HG02852 (cell line): ENCODE results near the gene PRAME.
"Not testable (repeated sequence)": the region's sequence is repeated elsewhere in the genome, so short reads cannot be mapped to it uniquely, and the experiment has no call there.

Experiments
- ATAC-seq: cut with Tn5 transposase; IDR thresholded peaks from one replicate; pipeline ENCODE4 v1.9.1; 2021; ENCODE audit warnings: mild to moderate bottlenecking, moderate library complexity; ENCODE audit not compliant: unreplicated experiment

Gene PRAME

DNA sequence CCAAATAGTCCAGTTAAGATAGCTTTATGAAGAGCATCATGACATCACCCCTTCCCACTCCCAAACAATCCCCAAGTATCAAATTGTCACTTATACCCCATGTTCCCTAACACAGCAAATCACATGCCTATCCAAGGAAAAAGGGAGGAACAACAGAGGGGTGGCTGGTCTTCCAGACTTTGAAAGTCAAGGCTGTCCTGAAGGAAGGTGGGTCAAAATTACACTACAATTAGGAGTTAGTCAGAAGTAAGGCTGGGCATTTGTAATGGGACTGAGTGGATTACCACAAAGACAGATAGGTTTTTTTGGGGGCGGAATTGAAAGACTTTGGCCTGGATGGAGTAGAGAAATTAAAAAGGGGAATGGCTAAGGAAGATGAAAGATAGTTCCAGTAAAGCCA lies 5.9 kb downstream of the PRAME start:
- ATAC-seq: no peak

DNA sequence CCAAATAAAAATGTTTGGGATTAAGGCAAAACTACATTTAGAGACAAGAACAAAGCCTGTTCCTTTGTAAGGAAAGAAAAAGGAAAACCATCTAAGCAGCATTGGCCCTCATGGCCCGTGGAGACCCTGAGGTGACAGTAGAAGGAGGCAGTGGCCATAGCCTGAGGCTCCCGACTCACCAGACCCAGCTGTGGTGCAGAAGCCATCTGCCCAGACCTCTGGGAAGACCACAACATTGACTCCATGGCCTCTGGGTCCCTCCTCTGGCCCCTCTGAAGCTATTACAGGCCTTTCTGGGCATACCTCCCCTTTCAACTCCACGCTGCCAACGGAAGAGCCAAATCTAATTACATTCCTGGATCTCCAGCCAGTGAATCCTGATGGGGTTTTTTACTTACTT lies 6.4 kb downstream of the PRAME start:
- ATAC-seq: no peak

DNA sequence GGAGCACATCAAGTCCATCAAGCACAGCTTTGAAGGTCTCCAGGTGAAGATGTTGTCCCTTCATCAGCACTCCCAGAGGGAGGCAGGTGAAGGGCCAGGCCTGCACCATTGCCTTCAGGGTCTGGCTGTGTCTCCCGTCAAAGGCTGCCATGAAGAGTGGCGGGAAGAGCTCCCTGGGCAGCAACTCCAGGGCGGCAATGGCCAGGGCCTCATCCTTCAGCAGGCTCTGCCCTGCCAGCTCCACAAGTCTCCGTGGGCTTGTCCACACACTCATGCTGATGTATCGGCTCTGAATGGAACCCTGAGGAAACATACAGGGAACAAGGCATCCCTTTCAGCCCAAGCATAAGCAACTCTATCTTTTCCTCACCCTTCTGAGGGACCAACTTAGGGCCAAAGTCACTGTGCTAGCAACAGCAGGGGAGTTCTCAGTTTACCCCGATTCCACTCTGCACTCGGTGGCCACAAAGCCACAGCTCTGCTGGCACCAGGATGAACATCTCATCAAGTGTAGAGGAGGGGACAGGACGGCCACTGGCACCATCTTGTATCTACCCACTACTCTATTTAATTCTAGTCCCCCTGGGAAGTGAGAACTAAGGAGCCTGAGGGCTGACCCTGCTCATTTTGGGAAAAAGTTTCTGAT lies 8.2 kb downstream of the PRAME start:
- ATAC-seq: no peak

DNA sequence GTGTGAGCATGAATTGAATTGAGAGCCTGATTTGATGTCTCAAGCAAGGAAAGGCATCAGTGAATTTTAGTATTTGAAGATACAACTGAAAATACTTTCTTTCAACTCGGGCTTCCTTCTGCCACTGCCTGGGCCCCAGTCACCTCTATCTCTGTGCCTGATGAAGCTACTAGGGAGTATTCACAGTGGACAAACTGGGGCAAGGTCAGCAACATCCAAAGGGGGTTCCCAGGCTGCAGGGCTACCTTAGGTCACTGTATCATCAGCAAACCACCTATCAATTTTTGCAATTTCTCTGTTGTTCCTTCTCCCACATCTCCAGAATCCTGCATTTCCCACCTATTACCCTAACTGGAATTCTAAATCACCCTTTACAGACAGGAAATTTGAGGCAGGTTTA lies 10.2 kb downstream of the PRAME start:
- ATAC-seq: no peak

DNA sequence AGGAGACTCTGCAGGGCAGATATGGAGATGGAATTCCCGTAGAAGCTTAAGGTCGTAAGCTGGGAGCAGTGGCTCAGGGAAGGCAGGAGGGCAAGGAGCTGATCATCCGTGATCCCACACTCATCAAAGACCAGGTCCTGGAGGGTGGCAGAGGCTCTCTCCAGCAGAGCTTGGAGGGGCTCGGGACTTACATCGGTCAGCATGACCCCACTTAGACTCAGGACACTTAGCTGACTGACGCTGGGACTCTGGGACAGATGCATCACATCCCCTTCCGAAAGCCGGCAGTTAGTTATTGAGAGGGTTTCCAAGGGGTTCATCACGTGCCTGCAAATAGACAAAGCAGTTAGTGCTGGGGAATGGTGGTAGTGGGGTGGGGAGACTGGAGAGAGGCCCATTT lies 10.7 kb downstream of the PRAME start:
- ATAC-seq: no peak

DNA sequence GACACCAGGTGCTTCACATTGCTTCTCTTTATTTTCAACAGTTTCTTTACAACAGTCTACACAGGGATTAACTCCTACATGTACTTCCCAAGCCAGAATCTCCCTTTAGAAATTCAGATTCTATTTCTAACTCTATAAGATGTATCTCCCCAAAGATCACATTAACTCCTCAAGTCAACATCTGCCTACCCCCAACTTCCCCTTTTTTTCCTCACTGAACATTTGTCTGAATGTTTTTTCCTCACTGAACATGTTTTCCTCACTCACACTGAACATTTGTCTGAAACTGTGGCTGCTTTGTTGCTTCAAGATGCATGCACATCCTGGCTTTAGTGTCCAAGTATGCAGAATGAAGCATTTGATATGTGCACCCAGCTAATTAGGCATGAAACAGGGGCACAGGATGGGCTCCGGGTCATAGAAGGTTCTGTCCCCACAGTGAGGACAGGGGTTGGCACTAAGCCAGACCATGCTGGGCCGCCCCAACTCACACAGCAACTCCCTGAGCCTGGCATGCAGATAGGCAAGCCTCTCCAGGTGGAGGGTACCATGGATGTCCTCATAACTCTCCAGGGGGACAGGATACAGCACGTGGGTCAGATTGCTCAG lies 11.3 kb downstream of the PRAME start:
- no peak for ATAC-seq

DNA sequence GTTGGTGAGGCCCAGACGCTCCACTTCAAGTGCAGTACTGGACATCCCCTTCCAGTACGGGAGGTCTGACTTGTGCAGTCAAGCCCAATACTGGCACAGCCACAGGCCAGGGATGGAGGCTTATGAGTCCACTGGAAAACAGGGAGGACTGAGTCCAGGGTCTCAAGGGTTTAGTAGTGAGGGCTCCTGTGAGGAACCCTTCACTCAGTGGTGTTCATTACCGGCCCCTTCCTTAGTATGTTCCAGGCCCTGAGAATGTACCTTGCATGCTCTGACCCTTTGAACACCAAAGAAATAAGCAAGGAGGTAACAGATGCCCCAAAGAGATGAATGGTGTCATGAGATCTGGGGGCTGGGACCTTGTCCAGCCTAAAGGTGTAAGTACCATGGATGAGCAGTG lies 11.8 kb downstream of the PRAME start:
- ATAC-seq: no peak

DNA sequence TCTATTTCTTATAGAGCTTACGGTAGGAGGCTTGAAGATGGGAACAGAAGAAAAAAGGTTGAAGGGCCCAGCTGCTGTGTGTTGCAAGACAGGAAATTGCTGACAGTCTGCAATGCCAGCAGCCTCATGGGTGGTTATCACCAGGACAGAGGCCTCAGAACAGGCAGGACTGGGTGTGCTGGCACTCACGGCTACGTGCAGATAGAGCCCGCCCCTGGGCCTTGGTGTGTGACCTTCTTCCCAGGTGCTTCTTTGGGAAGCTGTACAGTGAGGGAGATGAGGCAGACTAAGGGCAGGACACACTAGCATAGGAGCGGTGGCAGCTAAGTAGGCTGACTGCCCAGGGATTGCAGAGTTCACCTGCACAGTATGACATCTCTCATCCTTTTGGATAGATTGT lies 12.6 kb downstream of the PRAME start:
- no peak for ATAC-seq

DNA sequence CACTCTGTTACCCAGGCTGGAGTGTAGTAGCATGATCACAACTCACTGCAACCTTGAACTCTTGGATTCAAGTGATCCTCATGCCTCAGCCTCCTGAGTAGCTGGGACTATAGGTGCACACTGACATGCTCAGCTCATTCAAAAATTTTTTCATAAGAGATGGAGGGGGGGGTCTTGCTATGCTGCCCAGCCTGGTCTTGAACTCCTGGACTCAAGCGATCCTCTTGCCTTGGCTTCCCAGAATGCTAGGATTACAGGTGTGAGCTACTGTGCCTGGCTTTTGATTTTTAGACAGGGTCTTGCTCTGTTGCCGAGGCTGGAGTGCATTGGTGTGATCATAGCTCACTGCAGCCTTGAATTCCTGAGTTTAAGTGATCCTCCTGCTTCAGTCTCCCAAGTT lies 14.0 kb downstream of the PRAME start:
- no peak for ATAC-seq

DNA sequence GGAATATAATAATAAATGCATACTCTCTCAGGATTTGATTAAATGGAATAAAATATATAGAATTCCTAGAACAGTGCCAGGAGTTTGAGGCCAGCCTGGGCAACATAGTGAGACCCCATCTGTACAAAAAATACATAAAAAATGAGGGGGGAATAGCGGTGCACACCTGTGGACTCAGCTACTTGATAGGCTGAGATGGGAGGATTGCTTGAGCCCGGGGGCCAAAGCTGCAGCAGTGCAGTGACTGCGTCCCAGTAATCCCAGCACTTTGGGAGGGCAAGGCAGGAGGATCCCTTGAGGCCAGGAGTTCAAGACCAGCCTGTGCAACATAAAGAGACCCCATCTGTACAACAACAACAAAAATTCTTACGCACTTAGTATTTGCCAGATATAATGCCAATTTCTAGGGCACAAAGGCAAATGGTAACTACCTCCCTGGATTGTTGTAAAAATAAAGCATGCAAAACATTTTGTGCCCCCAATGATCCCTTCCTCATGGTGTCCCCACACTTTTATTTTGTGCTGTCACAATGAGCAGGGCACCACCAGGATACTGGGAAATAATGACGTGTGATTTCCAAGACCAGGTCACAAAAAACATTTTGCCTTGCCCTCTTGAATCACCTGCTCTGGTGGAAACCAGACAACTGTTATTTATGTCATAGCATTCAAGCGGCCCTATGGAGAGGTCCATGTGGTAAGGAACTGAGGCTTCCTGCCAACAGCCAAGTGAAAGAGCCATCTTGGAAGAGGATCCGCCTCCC lies 20.7 kb downstream of the PRAME start:
- no peak for ATAC-seq

DNA sequence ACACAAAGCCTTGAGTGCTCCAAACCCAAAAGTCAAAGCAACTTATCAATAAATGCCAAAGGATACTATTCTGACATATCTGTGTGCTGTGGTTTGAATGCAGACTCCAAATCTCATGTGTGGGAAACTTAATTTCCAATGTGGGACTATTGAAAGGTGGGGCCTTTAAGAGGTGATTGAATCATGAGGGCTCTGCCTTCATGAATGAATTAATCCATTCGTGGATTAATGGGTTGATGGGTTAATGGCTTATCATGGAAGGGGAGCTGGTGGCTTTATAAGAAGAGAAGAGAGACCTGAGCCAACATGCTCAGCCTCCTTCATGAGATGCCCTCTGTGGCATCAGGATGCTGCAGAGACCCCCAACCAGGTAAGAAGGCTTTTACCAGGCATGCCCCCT lies 22.1 kb downstream of the PRAME start:
- no peak for ATAC-seq

DNA sequence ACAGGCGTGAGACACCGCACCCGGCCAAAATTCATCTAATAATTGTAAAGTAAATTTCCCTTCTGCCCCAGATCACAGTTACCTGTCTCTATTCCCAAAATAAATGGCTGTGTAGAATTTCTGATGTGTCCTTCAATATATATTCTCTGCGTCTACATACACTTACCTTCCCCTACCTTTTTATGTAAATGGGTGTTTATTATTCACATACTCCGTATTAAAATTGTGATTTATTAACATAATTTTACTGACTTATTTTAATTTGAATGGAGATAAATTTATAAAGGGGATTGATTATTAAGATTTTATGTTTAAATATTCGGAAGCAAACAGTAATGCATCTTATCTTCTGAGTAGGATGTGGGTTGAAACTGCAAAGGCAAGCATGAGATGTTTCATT lies 22.6 kb downstream of the PRAME start:
- no peak for ATAC-seq

DNA sequence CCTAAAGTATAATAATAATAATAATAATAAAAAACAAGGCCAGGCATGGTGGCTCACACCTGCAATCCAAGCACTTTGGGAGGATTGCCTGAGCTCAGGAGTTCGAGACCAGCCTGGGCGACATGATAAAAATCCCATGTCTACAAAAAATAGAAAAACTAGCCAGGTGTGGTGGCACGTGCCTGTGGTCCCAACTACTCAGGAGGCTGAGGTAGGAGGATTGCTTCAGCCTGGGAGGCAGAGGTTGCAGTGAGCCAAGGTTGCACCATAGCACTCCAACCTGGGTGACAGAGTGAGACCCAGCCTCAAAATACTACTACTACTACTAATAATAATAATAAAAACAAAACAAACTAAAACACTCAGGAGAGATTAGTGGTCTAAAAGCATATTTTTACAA lies 23.4 kb downstream of the PRAME start:
- ATAC-seq: no peak

DNA sequence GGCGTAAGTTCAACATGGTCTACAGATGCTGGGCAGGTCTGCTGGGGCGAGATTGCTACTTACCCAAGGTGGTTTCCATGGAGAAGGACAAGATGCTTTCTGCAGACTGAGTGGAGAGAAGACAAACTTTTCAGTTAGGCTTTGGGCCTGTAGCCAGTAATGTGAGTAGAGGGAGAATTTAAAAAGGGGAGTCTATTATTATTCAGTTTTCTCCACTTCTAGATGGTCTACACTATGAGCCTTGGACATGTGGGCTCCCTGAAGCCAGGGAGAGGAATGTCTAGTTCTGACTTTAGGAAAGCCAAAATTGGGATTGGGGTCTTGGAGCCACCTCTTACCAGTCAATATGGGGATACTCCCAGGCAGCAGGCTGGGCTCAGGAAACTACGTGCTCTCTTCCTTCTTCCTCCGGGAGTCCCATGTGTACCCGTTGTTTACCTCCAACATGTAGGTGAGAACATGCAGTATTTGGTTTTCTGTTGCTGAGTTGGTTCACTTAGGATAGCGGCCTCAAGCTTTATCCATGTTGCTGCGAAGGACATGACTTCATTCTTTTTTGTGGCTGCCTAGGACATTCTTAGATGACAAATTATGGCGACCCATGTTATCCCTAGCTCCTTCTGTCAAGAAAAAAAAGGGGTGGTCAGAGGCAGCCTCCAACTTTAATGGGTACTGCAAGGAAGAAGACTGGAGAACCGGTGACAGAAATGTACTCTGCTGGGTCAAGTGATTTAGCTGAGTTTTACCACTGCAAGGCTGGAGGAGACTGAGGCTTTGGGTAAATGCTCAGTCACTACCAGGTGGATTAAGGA lies 24.3 kb downstream of the PRAME start:
- no peak for ATAC-seq

DNA sequence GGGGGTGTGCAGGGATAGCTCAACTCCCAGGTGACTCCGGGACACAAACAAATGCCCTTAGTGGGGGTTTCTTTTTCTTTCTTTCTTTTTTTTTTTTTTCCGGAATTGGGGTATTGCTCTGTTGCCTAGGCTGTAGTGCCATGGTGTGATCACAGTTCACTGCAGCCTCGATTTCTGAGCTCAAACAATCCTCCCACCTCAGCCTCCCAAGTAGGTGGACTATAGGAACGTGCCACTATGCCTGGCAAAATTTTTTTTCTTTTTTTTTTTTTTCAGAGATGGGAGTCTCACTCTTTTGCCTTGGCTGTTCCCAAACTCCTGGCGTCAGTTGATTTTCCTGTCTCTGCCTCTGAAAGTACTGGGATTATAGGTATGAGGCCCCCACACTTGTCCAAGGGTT lies 25.2 kb downstream of the PRAME start:
- no peak for ATAC-seq

DNA sequence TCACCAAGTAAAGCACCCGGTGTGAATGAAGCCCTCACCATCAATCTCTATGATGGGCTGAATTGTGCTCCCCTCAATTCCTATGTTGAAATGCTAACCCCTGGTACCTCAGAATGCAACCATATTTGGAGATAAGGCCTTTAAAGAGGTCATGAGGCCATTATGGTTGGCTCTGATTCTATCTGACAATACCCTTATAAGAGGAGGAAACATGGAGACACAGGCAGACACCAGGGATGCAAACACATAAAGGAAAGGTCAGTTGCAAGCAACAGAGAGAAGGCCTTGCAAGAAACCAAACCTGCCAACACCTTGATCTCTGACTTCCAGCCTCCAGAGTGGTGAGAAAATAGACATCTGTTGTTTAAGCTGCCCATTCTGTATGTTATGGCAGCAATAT lies 25.6 kb downstream of the PRAME start:
- no peak for ATAC-seq

DNA sequence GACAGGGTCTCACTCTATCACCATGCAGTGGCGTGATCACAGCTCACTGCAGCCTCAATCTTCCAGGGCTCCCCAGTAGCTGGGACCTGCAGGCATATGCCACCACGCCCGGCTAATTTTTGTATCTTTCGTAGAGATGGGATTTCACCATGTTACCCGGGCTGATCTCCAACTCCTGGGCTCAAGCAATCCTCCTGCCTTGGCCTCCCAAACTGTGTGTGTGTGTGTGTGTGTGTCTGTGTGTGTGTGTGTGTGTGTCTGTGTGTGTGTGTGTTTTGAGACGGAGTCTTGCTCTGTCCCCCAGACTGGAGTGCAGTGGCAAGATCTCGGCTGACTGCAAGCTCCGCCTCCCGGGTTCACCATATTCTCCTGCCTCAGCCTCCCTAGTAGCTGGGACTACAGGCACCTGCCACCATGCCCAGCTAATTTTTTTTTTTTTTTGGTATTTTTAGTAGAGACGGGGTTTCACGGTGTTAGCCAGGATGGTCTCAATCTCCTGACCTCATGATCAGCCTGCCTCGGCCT lies 26.5 kb downstream of the PRAME start:
- ATAC-seq: not testable (repeated sequence)

DNA sequence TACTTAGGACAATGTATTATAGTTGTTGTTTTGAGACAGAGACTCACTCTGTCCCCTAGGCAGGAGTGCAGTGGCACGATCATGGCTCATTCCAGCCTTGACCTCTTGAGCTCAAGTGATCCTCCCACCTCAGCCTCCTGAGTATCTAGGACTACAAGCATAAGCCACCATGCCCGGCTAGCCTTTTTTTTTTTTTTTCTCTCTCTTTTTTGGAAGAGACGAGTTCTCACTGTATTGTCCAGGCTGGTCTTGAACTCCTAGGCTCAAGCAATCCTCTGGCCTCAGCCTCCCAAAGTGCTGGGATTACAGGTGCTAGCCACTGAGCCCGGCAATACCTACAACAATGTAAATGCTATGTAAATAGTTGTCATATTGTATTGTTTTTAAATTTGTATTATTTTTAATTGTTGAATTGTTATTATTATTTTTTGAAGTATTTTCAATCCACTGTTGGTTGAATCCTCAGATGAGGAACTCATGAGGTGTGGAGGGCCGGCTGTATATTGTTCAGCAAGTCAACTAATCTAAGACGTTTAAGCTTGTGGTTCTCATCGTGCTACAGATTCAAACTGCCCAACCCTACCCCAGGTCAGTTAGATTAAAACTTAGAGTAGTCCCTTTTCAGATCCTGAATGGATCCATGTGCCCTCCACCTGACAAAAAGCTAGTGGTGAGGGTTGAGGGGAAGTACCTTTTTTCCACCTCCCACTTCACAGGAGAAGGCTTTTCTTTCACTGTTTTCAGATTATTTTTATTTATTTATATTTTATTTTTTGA lies 27.1 kb downstream of the PRAME start:
- no peak for ATAC-seq

DNA sequence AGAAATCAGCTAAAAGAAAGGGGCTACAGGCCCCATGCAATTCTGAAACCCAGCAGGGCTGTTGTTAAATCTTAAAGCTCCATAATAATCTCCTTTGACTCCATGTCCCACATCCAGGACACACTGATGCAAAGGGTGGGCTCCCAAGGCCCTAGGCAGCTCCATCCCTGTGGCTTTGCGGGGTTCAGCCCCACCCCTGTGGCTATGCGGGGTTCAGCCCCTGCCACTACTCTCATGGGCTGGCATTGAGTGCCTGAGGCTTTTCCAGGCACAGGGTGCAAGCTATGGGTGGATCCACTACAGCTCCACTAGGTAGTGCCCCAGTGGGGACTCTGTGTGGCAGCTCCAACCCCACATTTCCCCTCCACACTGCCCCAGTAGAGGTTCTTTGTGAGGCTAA lies 30.3 kb downstream of the PRAME start:
- ATAC-seq: no peak

DNA sequence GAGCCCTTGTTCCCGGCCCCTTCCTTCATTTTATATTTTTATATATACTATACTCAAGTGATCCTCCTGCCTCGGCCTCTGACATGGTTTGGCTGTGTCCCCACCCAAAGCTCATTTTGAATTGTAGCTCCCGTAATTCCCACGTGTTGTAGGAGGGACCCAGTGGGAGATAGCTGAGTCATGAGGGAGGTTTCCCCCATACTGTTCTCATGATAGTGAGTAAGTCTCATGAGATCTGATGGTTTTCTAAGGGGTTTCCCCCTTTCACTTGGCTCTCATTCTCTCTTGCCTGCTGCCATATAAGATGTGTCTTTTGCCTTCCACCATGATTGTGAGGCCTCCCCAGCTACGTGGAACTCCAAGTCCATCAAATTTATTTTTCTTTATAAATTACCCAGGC lies 31.8 kb downstream of the PRAME start:
- ATAC-seq: no peak
